Measurements from ENCODE around the gene ANXA11.

GRCh38 chr10:80144067-80144695, 61.2 kb downstream of the ANXA11 start:
- TF ChIP-seq CTCF (IDR thresholded peaks at IDR 0.05) (peak in 1 of 3 donors; percentile 15), POLR2A (IDR thresholded peaks at IDR 0.05) (no peak), POLR2AphosphoS5 (IDR thresholded peaks at IDR 0.05) (no peak)

Measured in breast epithelium (tissue), 3 donors.